GM23338 (cell line): ENCODE results near the gene TTC22. TPM values are rescaled to one million over a fixed set of nuclear protein-coding genes. Genes with fewer than 3 reads are reported as not detected.

Experiments
- ATAC-seq: fragments of 200-7000 bp; cut with Tn5 transposase; 3 replicates; pipeline ENCODE4 v1.9.1; 2020
- DNase-seq: peaks from one replicate; pipeline ENCODE4 v3.0.0-alpha.2; 2015; ENCODE audit warnings: low spot score
- H2AFZ ChIP-seq: fragments of 200-600 bp; sonication (generic); 2 replicates; pipeline ENCODE4 v1.8.0; 2016; ENCODE audit warnings: antibody characterized with exemption, mild to moderate bottlenecking, moderate library complexity
- H3F3A ChIP-seq: fragments of 200-600 bp; sonication (generic); replicated peaks from 2 replicates; pipeline ENCODE4 v1.8.0; 2017; ENCODE audit warnings: antibody characterized with exemption, mixed run types, low read depth
- H3K27ac ChIP-seq: fragments of 200-600 bp; sonication (generic); 2 replicates; pipeline ENCODE4 v1.6.1; 2016; ENCODE audit warnings: low read depth
- H3K27me3 ChIP-seq: fragments of 200-600 bp; sonication (generic); 2 replicates; pipeline ENCODE4 v1.8.0; 2016; ENCODE audit warnings: mild to moderate bottlenecking, mixed run types, moderate library complexity; ENCODE audit not compliant: insufficient read depth
- H3K36me3 ChIP-seq: fragments of 200-600 bp; sonication (generic); 2 replicates; pipeline ENCODE4 v1.8.0; 2016; ENCODE audit warnings: mild to moderate bottlenecking; ENCODE audit not compliant: insufficient read depth
- H3K4me1 ChIP-seq: fragments of 200-600 bp; sonication (generic); 2 replicates; pipeline ENCODE4 v1.8.0; 2016; ENCODE audit warnings: mild to moderate bottlenecking, moderate library complexity; ENCODE audit not compliant: insufficient read depth
- H3K4me2 ChIP-seq: fragments of 200-600 bp; sonication (generic); 2 replicates; pipeline ENCODE4 v1.7.1; 2017; ENCODE audit warnings: mixed run types
- H3K4me3 ChIP-seq: fragments of 200-600 bp; sonication (generic); 2 replicates; pipeline ENCODE4 v1.6.1; 2016; ENCODE audit warnings: mixed run types
- H3K79me2 ChIP-seq: fragments of 200-600 bp; sonication (generic); replicated peaks from 2 replicates; pipeline ENCODE4 v1.8.0; 2017; ENCODE audit warnings: mild to moderate bottlenecking; ENCODE audit not compliant: insufficient read depth
- H3K9me2 ChIP-seq: fragments of 200-600 bp; sonication (generic); 2 replicates; pipeline ENCODE4 v1.8.0; 2017; ENCODE audit not compliant: insufficient read depth
- H4K20me1 ChIP-seq: fragments of 200-600 bp; sonication (generic); replicated peaks from 2 replicates; pipeline ENCODE4 v1.8.0; 2017; ENCODE audit warnings: mild to moderate bottlenecking; ENCODE audit not compliant: insufficient read depth
- H3K27ac Mint-ChIP-seq: 2 replicates; pipeline ENCODE4 v1.8.0; 2020; ENCODE audit warnings: inconsistent platforms, mild to moderate bottlenecking, moderate library complexity, mixed read lengths
- H3K27me3 Mint-ChIP-seq: 3 replicates; pipeline ENCODE4 v1.8.0; 2022; ENCODE audit warnings: low read depth, mild to moderate bottlenecking, moderate library complexity, mixed read lengths, inconsistent platforms; ENCODE audit not compliant: insufficient read depth, poor library complexity
- H3K36me3 Mint-ChIP-seq: 3 replicates; pipeline ENCODE4 v1.8.0; 2021; ENCODE audit warnings: low read depth, mild to moderate bottlenecking, inconsistent platforms, moderate library complexity, mixed read lengths
- H3K4me1 Mint-ChIP-seq: 3 replicates; pipeline ENCODE4 v1.8.0; 2020; ENCODE audit warnings: mild to moderate bottlenecking, inconsistent platforms, mixed read lengths
- H3K4me3 Mint-ChIP-seq: 3 replicates; pipeline ENCODE4 v1.8.0; 2021; ENCODE audit warnings: moderate library complexity, mild to moderate bottlenecking, inconsistent platforms, mixed read lengths
- H3K9me3 Mint-ChIP-seq: 3 replicates; pipeline ENCODE4 v1.8.0; 2020; ENCODE audit warnings: moderate library complexity, mild to moderate bottlenecking, inconsistent platforms, mixed read lengths
- CREB1 ChIP-seq: fragments of 250-450 bp; sonication (Bioruptor Pico); IDR thresholded peaks from 2 replicates; pipeline ENCODE4 v1.5.0; 2020; ENCODE audit warnings: low read depth, mild to moderate bottlenecking, moderate library complexity
- EZH2 ChIP-seq: fragments of 200-600 bp; sonication (generic); IDR thresholded peaks from one replicate; pipeline ENCODE4 v1.8.0; 2017; ENCODE audit warnings: antibody characterized with exemption, mild to moderate bottlenecking, low read depth; ENCODE audit not compliant: unreplicated experiment
- EZH2phosphoT487 ChIP-seq: fragments of 200-600 bp; sonication (generic); IDR thresholded peaks from one replicate; pipeline ENCODE4 v1.8.1; 2018; ENCODE audit warnings: antibody characterized with exemption; ENCODE audit not compliant: unreplicated experiment
- NANOG ChIP-seq: IDR thresholded peaks from 2 replicates; pipeline ENCODE4 v1.6.1; 2016; ENCODE audit warnings: antibody characterized with exemption, borderline replicate concordance
- POLR2AphosphoS5 ChIP-seq: IDR thresholded peaks from 2 replicates; pipeline ENCODE4 v1.6.1; 2016; ENCODE audit warnings: antibody characterized with exemption, low read depth
- polyA plus RNA-seq: library from polyadenylated mRNA; unstranded; fragments of >200 nt; fragmentation: Nextera tagmentation; extraction: Ambion mirVana; gene quantifications from 2 replicates; pipeline ENCODE4 v1.2.1, GENCODE V29; 2016
- total RNA-seq: library from RNA; depleted of rRNA; stranded (reverse); fragments of >200 nt; shearing (Covaris generic); gene quantifications from 2 replicates; pipeline ENCODE4 v1.2.3, GENCODE V29; 2014
- TF ChIP-seq, protein P1 (sequence below): IDR thresholded peaks from one replicate; pipeline ENCODE4 v1.6.1; 2018; ENCODE audit warnings: antibody characterized with exemption; ENCODE audit not compliant: unreplicated experiment
- TF ChIP-seq, protein P2 (sequence below), 2 experiments: fragments of 200-600 bp in 1 of 2; sonication (generic) in 1 of 2; conservative IDR thresholded peaks; 2 replicates each; pipeline versions ENCODE4 v1.5.1 to v1.6.1; 2016 to 2017; ENCODE audit warnings: antibody characterized with exemption in 2 of 2, low read depth in 2 of 2, mild to moderate bottlenecking in 2 of 2, moderate library complexity in 1 of 2
- TF ChIP-seq, protein P3 (sequence below): IDR thresholded peaks from 2 replicates; pipeline ENCODE4 v1.6.1; 2016; ENCODE audit warnings: antibody characterized with exemption

Gene TTC22
- total and polyA plus RNA-seq, 2 experiments from 2014 or later = 1.2 to 2.5 TPM

DNA sequence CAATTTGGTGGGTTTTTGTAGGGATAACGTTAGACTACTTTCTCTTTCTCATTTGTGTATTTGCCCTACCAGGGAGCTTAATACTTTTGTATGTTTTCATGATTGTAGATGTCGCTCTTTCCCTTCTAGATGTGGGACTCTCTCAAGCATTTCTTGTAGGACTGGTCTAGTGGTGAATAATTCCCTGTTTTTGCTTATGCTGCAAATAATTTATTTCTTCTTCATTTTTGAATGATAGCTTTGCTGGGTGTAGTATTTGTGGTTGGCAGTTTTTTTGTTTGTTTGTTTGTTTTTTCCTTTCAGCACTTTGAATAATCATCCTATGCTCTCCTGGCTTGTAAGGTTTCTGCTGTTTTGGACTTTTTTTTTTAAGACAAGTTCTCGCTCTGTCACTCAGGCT lies 22.5 kb upstream of the TTC22 start (continued):
- TF ChIP-seq, protein P1, sequence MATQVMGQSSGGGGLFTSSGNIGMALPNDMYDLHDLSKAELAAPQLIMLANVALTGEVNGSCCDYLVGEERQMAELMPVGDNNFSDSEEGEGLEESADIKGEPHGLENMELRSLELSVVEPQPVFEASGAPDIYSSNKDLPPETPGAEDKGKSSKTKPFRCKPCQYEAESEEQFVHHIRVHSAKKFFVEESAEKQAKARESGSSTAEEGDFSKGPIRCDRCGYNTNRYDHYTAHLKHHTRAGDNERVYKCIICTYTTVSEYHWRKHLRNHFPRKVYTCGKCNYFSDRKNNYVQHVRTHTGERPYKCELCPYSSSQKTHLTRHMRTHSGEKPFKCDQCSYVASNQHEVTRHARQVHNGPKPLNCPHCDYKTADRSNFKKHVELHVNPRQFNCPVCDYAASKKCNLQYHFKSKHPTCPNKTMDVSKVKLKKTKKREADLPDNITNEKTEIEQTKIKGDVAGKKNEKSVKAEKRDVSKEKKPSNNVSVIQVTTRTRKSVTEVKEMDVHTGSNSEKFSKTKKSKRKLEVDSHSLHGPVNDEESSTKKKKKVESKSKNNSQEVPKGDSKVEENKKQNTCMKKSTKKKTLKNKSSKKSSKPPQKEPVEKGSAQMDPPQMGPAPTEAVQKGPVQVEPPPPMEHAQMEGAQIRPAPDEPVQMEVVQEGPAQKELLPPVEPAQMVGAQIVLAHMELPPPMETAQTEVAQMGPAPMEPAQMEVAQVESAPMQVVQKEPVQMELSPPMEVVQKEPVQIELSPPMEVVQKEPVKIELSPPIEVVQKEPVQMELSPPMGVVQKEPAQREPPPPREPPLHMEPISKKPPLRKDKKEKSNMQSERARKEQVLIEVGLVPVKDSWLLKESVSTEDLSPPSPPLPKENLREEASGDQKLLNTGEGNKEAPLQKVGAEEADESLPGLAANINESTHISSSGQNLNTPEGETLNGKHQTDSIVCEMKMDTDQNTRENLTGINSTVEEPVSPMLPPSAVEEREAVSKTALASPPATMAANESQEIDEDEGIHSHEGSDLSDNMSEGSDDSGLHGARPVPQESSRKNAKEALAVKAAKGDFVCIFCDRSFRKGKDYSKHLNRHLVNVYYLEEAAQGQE = no peak
- TF ChIP-seq EZH2phosphoT487 = no peak
- TF ChIP-seq, protein P2, sequence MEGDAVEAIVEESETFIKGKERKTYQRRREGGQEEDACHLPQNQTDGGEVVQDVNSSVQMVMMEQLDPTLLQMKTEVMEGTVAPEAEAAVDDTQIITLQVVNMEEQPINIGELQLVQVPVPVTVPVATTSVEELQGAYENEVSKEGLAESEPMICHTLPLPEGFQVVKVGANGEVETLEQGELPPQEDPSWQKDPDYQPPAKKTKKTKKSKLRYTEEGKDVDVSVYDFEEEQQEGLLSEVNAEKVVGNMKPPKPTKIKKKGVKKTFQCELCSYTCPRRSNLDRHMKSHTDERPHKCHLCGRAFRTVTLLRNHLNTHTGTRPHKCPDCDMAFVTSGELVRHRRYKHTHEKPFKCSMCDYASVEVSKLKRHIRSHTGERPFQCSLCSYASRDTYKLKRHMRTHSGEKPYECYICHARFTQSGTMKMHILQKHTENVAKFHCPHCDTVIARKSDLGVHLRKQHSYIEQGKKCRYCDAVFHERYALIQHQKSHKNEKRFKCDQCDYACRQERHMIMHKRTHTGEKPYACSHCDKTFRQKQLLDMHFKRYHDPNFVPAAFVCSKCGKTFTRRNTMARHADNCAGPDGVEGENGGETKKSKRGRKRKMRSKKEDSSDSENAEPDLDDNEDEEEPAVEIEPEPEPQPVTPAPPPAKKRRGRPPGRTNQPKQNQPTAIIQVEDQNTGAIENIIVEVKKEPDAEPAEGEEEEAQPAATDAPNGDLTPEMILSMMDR (conservative IDR thresholded peaks at IDR 0.05; ENCODE audit: low read depth in 2 of 2) = no peak

DNA sequence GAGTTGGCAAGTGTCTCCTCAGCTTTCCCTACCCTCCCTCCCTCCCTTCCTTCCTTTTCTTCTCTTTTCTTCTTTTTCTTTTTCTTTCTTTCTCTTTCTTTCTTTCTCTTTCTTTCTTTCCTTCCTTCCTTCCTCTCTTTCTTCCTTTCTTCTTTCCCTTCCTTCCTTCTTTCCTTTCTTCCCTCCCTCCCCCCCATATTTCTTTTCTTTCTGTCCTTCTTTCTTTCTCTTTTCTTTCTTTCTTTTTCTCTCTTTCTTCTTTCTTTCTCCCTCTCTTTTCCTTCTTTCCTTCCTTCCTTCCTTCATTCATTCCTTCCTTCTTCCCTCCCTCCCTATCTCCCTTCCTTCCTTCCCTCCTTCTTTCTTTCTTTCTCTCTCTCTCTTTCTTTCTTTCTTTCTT lies 18.6 kb upstream of the TTC22 start:
- Mint-ChIP-seq H3K27me3 (no peaks in the 10 kb centered on the region), H3K27ac (no peak overlapping the region), H3K9me3 (peaks cover 16% of the 10 kb centered on the region; the same call in 2 of the 3 replicates), H3K4me3 (no peak overlapping the region), H3K36me3 (no peaks in the 10 kb centered on the region), H3K4me1 (peaks cover 25% of the 10 kb centered on the region)
- Histone ChIP-seq H3K36me3 (no peaks in the 10 kb centered on the region), H3K9me2 (peaks cover 3% of the 10 kb centered on the region; the same call in 1 of the 2 replicates), H3K4me1 (peaks cover 8% of the 10 kb centered on the region; the same call in 1 of the 2 replicates), H3K4me2 (no peak overlapping the region), H3K27ac (no peak overlapping the region), H3K27me3 (no peaks in the 10 kb centered on the region), H2AFZ (no peak overlapping the region), H4K20me1 (no peaks in the 10 kb centered on the region), H3K79me2 (no peaks in the 10 kb centered on the region), H3K4me3 (no peak overlapping the region), H3F3A (no peaks in the 10 kb centered on the region)
- ATAC-seq (no peak), DNase-seq (no peak)
- TF ChIP-seq EZH2 (no peak), POLR2AphosphoS5 (no peak), CREB1 (no peak), NANOG (no peak)
- TF ChIP-seq, protein P3, sequence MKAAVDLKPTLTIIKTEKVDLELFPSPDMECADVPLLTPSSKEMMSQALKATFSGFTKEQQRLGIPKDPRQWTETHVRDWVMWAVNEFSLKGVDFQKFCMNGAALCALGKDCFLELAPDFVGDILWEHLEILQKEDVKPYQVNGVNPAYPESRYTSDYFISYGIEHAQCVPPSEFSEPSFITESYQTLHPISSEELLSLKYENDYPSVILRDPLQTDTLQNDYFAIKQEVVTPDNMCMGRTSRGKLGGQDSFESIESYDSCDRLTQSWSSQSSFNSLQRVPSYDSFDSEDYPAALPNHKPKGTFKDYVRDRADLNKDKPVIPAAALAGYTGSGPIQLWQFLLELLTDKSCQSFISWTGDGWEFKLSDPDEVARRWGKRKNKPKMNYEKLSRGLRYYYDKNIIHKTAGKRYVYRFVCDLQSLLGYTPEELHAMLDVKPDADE = no peak
- TF ChIP-seq, protein P2 (conservative IDR thresholded peaks at IDR 0.05; ENCODE audit: low read depth in 2 of 2) = no peak
- TF ChIP-seq, protein P1 = no peak
